Panc1 (cell line): Measurements from ENCODE around the gene FOXI3. TPM values are rescaled to one million over a fixed set of nuclear protein-coding genes. Genes with fewer than 3 reads are reported as not detected.

ENCODE experiments used
- ATAC-seq: fragments of 200-7000 bp; cut with Tn5 transposase; 2 replicates; pipeline ENCODE4 v1.9.1; 2020; ENCODE audit warnings: mild to moderate bottlenecking, moderate library complexity
- BruUV-seq: library from RNA; stranded (reverse); fragments of 400-500 nt; replicated peaks from 2 replicates; lab custom pipeline; 2021; lab: Mats Ljungman, UMichigan
- CTCF ChIA-PET: fragments of 300-600 bp; sonication (Branson Sonifier 250); formaldehyde crosslinking; loops from one replicate; lab custom pipeline; 2022; ENCODE audit warnings: antibody characterized with exemption; lab: Charles Lee
- POLR2A ChIA-PET: fragments of 300-600 bp; sonication (Branson Sonifier 250); formaldehyde crosslinking; loops from one replicate; lab custom pipeline; 2022; ENCODE audit warnings: antibody characterized with exemption; lab: Charles Lee
- DNase-seq: peaks from one replicate; pipeline ENCODE4 v3.0.0-alpha.2; 2010; ENCODE audit warnings: low read depth, low spot score
- H3K27ac ChIP-seq: 2 replicates; pipeline ENCODE4 v1.5.1; 2011; ENCODE audit warnings: mild to moderate bottlenecking, low read length, inconsistent platforms
- H3K27me3 ChIP-seq: fragments of 200-500 bp; sonication (Bioruptor generic); 2 replicates; pipeline ENCODE4 v1.6.0; 2014; ENCODE audit warnings: low read length, inconsistent platforms; ENCODE audit not compliant: control insufficient read depth, insufficient read depth
- H3K36me3 ChIP-seq: fragments of 200-500 bp; sonication (Bioruptor generic); 2 replicates; pipeline ENCODE4 v1.5.1; 2014; ENCODE audit warnings: inconsistent platforms, mild to moderate bottlenecking, low read length, moderate library complexity; ENCODE audit not compliant: control insufficient read depth, insufficient read depth
- H3K4me1 ChIP-seq: 2 replicates; pipeline ENCODE4 v1.5.1; 2011; ENCODE audit warnings: inconsistent platforms, mild to moderate bottlenecking, low read length, moderate library complexity; ENCODE audit not compliant: control insufficient read depth, insufficient read depth
- H3K4me3 ChIP-seq, 2 experiments: 2 replicates each; pipeline ENCODE4 v1.5.1; 2011 to 2012; ENCODE audit warnings: low read depth in 2 of 2, low read length in 2 of 2, mild to moderate bottlenecking in 2 of 2, inconsistent platforms in 1 of 2, moderate library complexity in 1 of 2
- H3K9me3 ChIP-seq: fragments of 200-500 bp; sonication (Bioruptor generic); 2 replicates; pipeline ENCODE4 v1.5.1; 2014; ENCODE audit warnings: low read depth, mild to moderate bottlenecking, inconsistent platforms, low read length, moderate library complexity; ENCODE audit not compliant: control insufficient read depth, insufficient read depth
- POLR2AphosphoS5 ChIP-seq: IDR thresholded peaks from 2 replicates; pipeline ENCODE4 v1.6.1; 2012; ENCODE audit warnings: mild to moderate bottlenecking, low read depth, low read length, moderate library complexity
- SIN3A ChIP-seq: IDR thresholded peaks from 2 replicates; pipeline ENCODE4 v1.6.1; 2012; ENCODE audit warnings: low read depth, mild to moderate bottlenecking, low read length, moderate library complexity, borderline replicate concordance; ENCODE audit not compliant: insufficient read depth
- TCF7L2 ChIP-seq: IDR thresholded peaks from 2 replicates; pipeline ENCODE4 v1.6.1; 2011; ENCODE audit warnings: mild to moderate bottlenecking, low read depth, low read length, inconsistent platforms
- in situ Hi-C: cut with HindIII; loops from 2 replicates; pipeline ENCODE4 v1.10.0; 2016; ENCODE audit warnings: low sequenced_read_pairs, low pct_unique_long_range_greater_than_20kb
- intact Hi-C: fragments of 100-400 bp; cut with micrococcal nuclease; formaldehyde crosslinking; loops from one replicate; pipeline ENCODE4 v1.10.0; 2022; ENCODE audit not compliant: unreplicated experiment
- total RNA-seq: library from RNA; stranded (reverse); gene quantifications from one replicate; pipeline ENCODE4 v1.2.1, GENCODE V29; 2021; ENCODE audit not compliant: unreplicated experiment
- TF ChIP-seq, protein P1 (sequence below): fragments of 450-650 bp; IDR thresholded peaks from 2 replicates; pipeline ENCODE4 v1.5.1; 2017; ENCODE audit warnings: mild to moderate bottlenecking
- TF ChIP-seq, protein P2 (sequence below), 2 experiments: IDR thresholded peaks; 2 replicates each; pipeline ENCODE4 v1.6.1; 2011 to 2012; ENCODE audit warnings: low read depth in 2 of 2, control low read depth in 1 of 2, low read length in 1 of 2, mild to moderate bottlenecking in 1 of 2, moderate library complexity in 1 of 2; ENCODE audit not compliant: insufficient read depth in 1 of 2

Gene FOXI3
- total RNA-seq, 1 experiment from 2014 or later: not detected

DNA sequence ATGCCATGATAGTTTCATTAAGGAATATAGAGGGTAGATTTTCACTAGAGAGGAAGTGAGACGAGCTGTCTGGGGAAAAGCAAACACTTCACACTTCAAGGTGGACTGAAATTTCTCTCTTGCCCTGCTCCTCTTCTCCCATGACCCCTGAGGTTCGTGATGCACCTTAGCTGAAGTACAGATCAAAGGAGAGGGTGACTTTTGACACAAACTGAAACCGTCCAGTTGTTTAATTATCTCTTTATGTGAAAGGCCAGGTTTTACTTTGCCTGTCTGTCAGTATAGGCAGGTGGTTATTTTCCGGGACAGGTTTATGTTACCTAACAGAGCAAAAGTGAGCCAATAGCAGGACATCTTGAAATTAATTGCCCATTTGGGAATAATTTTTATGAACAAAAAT lies 41.0 kb upstream of the FOXI3 start:
- CTCF ChIA-PET: no interaction called here
- no TSS peak for BruUV-seq

DNA sequence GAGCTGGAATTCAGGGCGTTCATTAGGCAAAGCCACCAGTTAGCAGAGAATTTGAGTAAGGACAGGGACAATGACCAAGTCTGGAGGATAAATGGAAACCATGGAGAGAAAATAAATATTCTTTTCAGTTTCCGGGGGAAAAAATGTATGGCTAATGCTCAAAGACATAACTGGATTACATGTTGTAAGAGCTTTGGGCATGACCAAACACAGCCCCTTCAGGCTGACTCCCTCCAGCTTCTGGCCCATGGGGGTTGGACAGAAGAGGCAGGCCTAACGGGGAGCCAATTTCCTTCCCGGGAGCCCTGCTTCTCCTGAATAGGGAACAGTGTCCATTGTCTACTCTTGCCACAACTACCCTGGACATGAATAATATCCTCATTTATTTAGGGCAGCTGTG lies 39.5 kb upstream of the FOXI3 start:
- intact Hi-C loops: no loop called here
- no TSS peak for BruUV-seq
- H3K27me3 ChIP-seq: peaks cover 2% of the 10 kb centered on the region; the same call in 1 of the 2 replicates

More for the DNA sequence above, 41.0 kb upstream of the FOXI3 start:
- no peak overlapping the region for H3K27ac ChIP-seq
- no peaks in the 10 kb centered on the region for H3K4me1 ChIP-seq
- ATAC-seq (no peak), DNase-seq (no peak)
- no peaks in the 10 kb centered on the region for H3K9me3 ChIP-seq
- POLR2A ChIA-PET: no interaction called here
- peaks cover 2% of the 10 kb centered on the region; the same call in 1 of the 2 replicates for H3K27me3 ChIP-seq
- intact Hi-C loops (no loop called here), in situ Hi-C loops (no loop called here)
- no peak overlapping the region for H3K4me3 ChIP-seq
- no peaks in the 10 kb centered on the region for H3K36me3 ChIP-seq
- TF ChIP-seq, protein P1, sequence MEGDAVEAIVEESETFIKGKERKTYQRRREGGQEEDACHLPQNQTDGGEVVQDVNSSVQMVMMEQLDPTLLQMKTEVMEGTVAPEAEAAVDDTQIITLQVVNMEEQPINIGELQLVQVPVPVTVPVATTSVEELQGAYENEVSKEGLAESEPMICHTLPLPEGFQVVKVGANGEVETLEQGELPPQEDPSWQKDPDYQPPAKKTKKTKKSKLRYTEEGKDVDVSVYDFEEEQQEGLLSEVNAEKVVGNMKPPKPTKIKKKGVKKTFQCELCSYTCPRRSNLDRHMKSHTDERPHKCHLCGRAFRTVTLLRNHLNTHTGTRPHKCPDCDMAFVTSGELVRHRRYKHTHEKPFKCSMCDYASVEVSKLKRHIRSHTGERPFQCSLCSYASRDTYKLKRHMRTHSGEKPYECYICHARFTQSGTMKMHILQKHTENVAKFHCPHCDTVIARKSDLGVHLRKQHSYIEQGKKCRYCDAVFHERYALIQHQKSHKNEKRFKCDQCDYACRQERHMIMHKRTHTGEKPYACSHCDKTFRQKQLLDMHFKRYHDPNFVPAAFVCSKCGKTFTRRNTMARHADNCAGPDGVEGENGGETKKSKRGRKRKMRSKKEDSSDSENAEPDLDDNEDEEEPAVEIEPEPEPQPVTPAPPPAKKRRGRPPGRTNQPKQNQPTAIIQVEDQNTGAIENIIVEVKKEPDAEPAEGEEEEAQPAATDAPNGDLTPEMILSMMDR: no peak
- TF ChIP-seq TCF7L2 (no peak), POLR2AphosphoS5 (no peak), SIN3A (no peak)
- TF ChIP-seq, protein P2, sequence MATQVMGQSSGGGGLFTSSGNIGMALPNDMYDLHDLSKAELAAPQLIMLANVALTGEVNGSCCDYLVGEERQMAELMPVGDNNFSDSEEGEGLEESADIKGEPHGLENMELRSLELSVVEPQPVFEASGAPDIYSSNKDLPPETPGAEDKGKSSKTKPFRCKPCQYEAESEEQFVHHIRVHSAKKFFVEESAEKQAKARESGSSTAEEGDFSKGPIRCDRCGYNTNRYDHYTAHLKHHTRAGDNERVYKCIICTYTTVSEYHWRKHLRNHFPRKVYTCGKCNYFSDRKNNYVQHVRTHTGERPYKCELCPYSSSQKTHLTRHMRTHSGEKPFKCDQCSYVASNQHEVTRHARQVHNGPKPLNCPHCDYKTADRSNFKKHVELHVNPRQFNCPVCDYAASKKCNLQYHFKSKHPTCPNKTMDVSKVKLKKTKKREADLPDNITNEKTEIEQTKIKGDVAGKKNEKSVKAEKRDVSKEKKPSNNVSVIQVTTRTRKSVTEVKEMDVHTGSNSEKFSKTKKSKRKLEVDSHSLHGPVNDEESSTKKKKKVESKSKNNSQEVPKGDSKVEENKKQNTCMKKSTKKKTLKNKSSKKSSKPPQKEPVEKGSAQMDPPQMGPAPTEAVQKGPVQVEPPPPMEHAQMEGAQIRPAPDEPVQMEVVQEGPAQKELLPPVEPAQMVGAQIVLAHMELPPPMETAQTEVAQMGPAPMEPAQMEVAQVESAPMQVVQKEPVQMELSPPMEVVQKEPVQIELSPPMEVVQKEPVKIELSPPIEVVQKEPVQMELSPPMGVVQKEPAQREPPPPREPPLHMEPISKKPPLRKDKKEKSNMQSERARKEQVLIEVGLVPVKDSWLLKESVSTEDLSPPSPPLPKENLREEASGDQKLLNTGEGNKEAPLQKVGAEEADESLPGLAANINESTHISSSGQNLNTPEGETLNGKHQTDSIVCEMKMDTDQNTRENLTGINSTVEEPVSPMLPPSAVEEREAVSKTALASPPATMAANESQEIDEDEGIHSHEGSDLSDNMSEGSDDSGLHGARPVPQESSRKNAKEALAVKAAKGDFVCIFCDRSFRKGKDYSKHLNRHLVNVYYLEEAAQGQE (IDR thresholded peaks at IDR 0.05; ENCODE audit: insufficient read depth in 1 of 2, low read depth in 2 of 2, low read length in 1 of 2): no peak

More for the DNA sequence above, 39.5 kb upstream of the FOXI3 start:
- TF ChIP-seq, protein P2 (IDR thresholded peaks at IDR 0.05; ENCODE audit: insufficient read depth in 1 of 2, low read depth in 2 of 2, low read length in 1 of 2): no peak
- TF ChIP-seq POLR2AphosphoS5 (no peak), SIN3A (no peak), TCF7L2 (no peak)
- TF ChIP-seq, protein P1: no peak
- CTCF ChIA-PET: no interaction called here
- in situ Hi-C loops: no loop called here
- POLR2A ChIA-PET: no interaction called here
- no peak overlapping the region for H3K27ac ChIP-seq
- no peaks in the 10 kb centered on the region for H3K36me3 ChIP-seq
- H3K4me1 ChIP-seq: no peaks in the 10 kb centered on the region
- no peak overlapping the region for H3K4me3 ChIP-seq
- H3K9me3 ChIP-seq: no peaks in the 10 kb centered on the region
- DNase-seq: no peak
- no peak for ATAC-seq
